Central memory CD8-positive, alpha-beta T cell (primary cell): Measurements from ENCODE around the gene ERICH4.
"Not testable (repeated sequence)": the region's sequence is repeated elsewhere in the genome, so short reads cannot be mapped to it uniquely, and the experiment has no call there.

Experiments used
- ATAC-seq: fragments of 150-1000 bp; cut with Tn5 transposase; replicated peaks from 2 replicates; pipeline ENCODE4 v1.10.0; 2022; ENCODE audit warnings: mild to moderate bottlenecking, moderate FRiP score, moderate number of reproducible peaks; ENCODE audit not compliant: poor library complexity, severe bottlenecking; ENCODE audit errors: extremely low read depth
- DNase-seq, 2 donors: peaks; one replicate each; pipeline ENCODE4 v3.0.0; 2021; ENCODE audit warnings: low spot score in 2 of 2
- H3K27ac Mint-ChIP-seq: one replicate; pipeline ENCODE4 v1.8.0; 2022; ENCODE audit warnings: low read depth, mild to moderate bottlenecking, moderate library complexity, mixed read lengths
- H3K27me3 Mint-ChIP-seq: one replicate; pipeline ENCODE4 v1.8.0; 2022; ENCODE audit warnings: mixed read lengths
- H3K36me3 Mint-ChIP-seq: one replicate; pipeline ENCODE4 v1.8.0; 2022; ENCODE audit warnings: mild to moderate bottlenecking, moderate library complexity, mixed read lengths; ENCODE audit not compliant: insufficient read depth
- H3K4me1 Mint-ChIP-seq: one replicate; pipeline ENCODE4 v1.8.0; 2022; ENCODE audit warnings: mixed read lengths
- H3K4me3 Mint-ChIP-seq: one replicate; pipeline ENCODE4 v1.8.0; 2022; ENCODE audit warnings: mild to moderate bottlenecking, moderate library complexity, mixed read lengths
- H3K9me3 Mint-ChIP-seq: one replicate; pipeline ENCODE4 v1.8.0; 2022; ENCODE audit warnings: mixed read lengths

ERICH4 gene

DNA sequence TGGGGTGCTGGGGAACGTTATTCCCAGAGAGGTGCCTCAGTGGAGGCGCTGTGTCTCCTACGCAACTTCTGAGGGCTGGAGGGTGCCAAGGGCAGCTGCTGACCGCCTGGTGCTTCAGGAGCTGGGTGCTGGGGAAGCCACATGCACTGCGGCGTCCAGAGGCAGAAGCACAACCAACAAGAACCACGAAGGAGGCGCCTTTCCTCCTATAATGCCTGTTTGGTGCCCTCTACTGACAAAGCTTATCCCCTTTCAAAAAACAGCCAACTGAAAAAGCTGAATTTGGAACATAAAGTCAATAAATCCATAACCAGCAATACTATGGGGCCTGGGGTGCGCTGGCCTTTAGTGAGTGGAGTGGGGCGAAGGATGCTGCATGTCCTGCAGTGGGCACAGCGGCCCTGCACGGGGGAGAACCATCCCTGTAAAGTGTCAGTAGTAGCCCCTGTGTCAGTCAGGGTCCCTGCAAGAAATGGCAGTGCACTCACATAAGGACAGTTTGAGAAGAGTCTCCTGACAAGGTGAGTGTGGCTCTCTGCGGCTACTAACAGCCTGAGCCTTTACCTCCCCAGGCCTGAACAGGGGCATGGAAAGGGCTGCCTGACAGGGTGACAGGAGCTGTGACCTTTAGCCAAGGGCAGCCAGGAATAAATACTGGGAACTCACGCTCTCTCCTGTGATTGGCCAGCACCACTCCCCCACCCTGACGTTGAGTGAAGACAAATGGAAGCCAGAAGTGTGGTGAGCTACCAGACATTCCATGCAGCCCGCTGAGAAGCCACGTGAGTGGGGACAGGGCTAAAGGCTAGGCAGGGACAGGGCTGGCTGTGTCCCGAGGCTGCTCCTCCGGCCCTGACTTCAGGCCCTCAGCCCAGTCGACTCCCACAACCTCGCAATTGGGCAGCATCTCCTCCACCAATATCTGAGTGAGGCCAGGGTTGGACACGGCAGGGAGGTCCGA, 11.2 kb upstream of the ERICH4 start:
- ATAC-seq (no peak), DNase-seq (no peak)
- Mint-ChIP-seq H3K4me1 (peaks cover 21% of the 10 kb centered on the region), H3K27ac (peak overlapping the region; percentile 74), H3K36me3 (peaks cover 23% of the 10 kb centered on the region), H3K4me3 (no peak overlapping the region), H3K27me3 (no peaks in the 10 kb centered on the region), H3K9me3 (no peaks in the 10 kb centered on the region)

DNA sequence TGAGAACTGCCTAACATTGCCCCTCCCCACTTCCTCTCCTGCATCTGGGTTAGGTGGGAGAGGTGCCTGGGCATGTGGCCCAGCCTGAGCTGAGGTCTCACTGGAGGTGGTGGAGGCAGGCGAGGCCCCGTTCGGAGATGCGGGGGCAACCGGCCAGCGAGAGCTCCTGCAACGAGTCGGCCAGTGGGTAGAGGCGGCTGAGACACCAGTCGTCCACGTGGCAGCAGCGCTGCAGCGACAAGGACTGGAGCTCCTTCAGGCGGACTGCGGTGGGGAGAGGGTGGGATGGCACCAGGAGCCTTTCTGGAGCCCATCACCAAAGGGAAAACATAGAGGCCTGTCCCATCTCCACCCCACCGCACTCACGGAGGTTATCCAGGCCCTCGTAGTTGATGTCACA, 9.8 kb upstream of the ERICH4 start:
- ATAC-seq (no peak), DNase-seq (no peak)
- peaks cover 14% of the 10 kb centered on the region for H3K4me1 Mint-ChIP-seq
- H3K27ac Mint-ChIP-seq: no peak overlapping the region
- no peak overlapping the region for H3K4me3 Mint-ChIP-seq
- no peaks in the 10 kb centered on the region for H3K27me3 Mint-ChIP-seq
- no peaks in the 10 kb centered on the region for H3K9me3 Mint-ChIP-seq
- peaks cover 18% of the 10 kb centered on the region for H3K36me3 Mint-ChIP-seq

- H3K4me3 Mint-ChIP-seq: no peak overlapping the region
- ATAC-seq (no peak), DNase-seq (no peak)
- H3K9me3 Mint-ChIP-seq: no peaks in the 10 kb centered on the region
- H3K27ac Mint-ChIP-seq: no peak overlapping the region
- peaks cover 7% of the 10 kb centered on the region for H3K4me1 Mint-ChIP-seq
- H3K36me3 Mint-ChIP-seq: peaks cover 18% of the 10 kb centered on the region
- no peaks in the 10 kb centered on the region for H3K27me3 Mint-ChIP-seq
Measured at GRCh38 chr19:41434450-41434849, 8.5 kb upstream of the ERICH4 start.

- H3K4me1 Mint-ChIP-seq, H3K27ac Mint-ChIP-seq, H3K4me3 Mint-ChIP-seq, DNase-seq, H3K9me3 Mint-ChIP-seq, H3K27me3 Mint-ChIP-seq, ATAC-seq: not testable (repeated sequence)
- H3K36me3 Mint-ChIP-seq: peaks cover 16% of the 10 kb centered on the region
Measured at GRCh38 chr19:41435376-41435775, 7.6 kb upstream of the ERICH4 start.

DNA sequence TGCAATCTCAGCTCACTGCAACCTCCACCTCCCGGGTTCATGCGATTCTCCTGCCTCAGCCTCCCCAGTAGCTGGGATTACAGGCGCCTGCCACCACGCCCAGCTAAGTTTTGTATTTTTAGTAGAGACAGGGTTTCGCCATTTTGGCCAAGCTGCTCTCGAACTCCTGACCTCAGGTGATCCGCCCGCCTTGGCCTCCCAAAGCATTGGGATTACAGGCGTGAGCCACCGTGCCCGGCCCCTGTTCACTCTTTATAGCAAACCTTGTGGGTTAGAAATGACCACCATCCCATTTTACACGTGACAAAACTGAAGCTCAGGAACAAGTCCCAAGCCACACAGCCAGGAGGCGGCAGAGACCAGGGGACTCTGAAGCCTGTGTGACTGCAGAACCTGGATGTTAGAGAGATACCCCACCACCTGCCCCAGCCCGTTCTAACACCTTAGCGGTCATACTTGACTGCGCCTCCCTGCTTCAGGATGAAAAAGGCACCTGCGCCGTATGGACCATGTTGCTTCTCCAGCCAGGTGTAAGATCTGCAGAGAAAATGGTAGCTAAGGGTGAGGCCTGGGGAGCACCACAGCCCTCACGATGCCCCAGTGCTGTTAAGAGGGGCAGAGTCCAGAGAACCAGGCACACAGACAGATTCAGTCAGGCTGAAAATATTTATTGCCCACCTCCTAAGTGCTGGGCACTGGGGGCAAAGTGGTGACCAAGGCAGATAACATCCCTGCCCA, 6.9 kb upstream of the ERICH4 start:
- ATAC-seq (no peak), DNase-seq (no peak)
- peaks cover 14% of the 10 kb centered on the region for H3K36me3 Mint-ChIP-seq
- no peaks in the 10 kb centered on the region for H3K9me3 Mint-ChIP-seq
- no peak overlapping the region for H3K4me3 Mint-ChIP-seq
- H3K27ac Mint-ChIP-seq: no peak overlapping the region
- H3K4me1 Mint-ChIP-seq: peaks cover 4% of the 10 kb centered on the region
- H3K27me3 Mint-ChIP-seq: peaks cover 2% of the 10 kb centered on the region

DNA sequence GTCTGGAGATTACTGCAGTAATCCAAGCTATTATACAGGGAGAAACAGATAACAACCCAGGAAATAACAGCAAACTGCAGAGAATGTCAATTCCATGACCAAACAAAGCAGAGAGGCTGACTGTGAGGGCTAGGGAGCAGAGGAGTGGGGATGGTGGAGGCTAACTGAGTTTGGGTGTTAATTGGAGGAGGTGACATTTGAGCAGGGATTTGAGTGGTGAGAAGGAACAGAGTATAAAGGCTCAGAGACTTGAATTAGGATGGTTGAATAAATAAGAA, 6.3 kb upstream of the ERICH4 start:
- no peak for DNase-seq
- Mint-ChIP-seq H3K9me3 (no peaks in the 10 kb centered on the region), H3K27me3 (peaks cover 6% of the 10 kb centered on the region), H3K27ac (no peak overlapping the region), H3K36me3 (peaks cover 14% of the 10 kb centered on the region), H3K4me1 (no peaks in the 10 kb centered on the region), H3K4me3 (no peak overlapping the region)
- ATAC-seq: no peak

DNA sequence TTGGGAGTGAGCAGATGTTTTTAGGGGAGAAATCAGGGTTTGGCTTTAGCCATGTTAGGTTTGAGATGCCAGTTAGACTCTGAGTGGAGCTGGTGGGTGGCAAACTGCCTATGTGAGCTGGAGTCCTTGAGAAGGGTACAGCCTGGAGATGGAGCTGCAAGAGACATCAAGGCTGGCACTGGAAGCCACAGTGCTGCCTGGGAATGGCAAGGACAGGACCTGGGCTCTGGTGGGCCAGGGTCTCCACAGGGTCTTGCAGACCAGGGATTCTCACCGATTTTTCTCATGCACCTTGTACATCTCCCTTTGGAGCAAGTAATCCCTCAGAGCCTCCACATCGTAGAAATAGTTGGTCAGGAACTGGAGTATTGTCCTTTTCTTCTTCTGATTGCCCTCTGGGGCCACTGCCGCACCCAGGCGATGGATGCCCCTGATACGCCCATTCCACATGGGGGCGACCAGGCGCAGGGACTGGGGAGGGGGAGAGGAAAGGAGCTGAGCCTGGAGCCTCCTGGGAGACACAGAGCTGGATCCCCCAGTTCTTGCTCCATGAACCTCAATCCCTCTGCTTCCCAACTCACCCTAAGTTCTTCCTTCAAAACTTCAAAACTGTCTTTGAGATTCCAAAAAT, 4.9 kb upstream of the ERICH4 start:
- no peak overlapping the region for H3K4me3 Mint-ChIP-seq
- ATAC-seq: no peak
- H3K9me3 Mint-ChIP-seq: no peaks in the 10 kb centered on the region
- peaks cover 10% of the 10 kb centered on the region for H3K27me3 Mint-ChIP-seq
- H3K27ac Mint-ChIP-seq: no peak overlapping the region
- H3K4me1 Mint-ChIP-seq: no peaks in the 10 kb centered on the region
- H3K36me3 Mint-ChIP-seq: peaks cover 14% of the 10 kb centered on the region
- DNase-seq: no peak

- Mint-ChIP-seq H3K27me3 (peaks cover 22% of the 10 kb centered on the region), H3K4me1 (no peaks in the 10 kb centered on the region), H3K36me3 (peaks cover 7% of the 10 kb centered on the region), H3K27ac (no peak within 1 kb of the TSS), H3K9me3 (no peaks in the 10 kb centered on the region), H3K4me3 (no peak within 1 kb of the TSS)
- peak; percentile 100 for ATAC-seq
- DNase-seq: peak; percentile 81 to 85
Measured at GRCh38 chr19:41439441-41440222, 3.3 kb upstream of the ERICH4 start, which contains the start of gene DMAC2. TSS of gene DMAC2 (minus strand) at chr19:41439912. CDS start at chr19:41439899, 13 bp downstream.

DNA sequence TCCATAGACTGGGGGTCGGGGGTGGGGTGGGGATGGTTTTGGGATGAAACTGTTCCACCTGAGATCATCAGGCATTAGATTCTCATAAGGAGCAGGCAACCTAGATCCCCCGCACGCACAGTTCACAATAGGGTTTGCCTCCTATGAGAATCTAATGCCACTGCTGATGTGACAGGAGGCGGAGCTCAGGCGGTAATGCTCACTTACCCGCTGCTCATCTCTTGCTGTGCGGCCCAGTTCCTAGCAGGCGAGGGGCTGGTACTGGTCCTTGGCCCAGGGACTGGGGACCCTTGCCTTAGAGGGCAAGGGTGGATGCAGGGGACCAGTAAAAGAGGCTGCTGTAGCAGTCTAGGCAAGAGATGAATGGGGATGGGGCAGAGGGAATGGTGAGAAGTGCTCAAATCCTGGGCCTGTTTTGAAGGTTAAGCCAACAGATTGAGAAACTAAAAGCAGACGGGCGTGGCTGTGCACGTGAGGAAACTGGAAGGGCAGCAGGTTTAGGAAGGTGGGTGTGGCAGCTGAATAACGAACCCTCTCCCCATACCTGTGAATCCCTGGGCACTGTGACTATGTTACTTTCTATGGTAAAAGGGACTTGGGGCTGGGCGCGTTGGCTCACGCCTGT, 1.5 kb upstream of the ERICH4 start:
- Mint-ChIP-seq H3K9me3 (no peaks in the 10 kb centered on the region), H3K36me3 (peaks cover 8% of the 10 kb centered on the region), H3K27ac (no peak overlapping the region), H3K4me3 (no peak overlapping the region), H3K27me3 (peaks cover 27% of the 10 kb centered on the region), H3K4me1 (no peaks in the 10 kb centered on the region)
- ATAC-seq (no peak), DNase-seq (no peak)

GRCh38 chr19:41443813-41444455, 978 bp downstream of the ERICH4 start:
- H3K27ac Mint-ChIP-seq: no peak overlapping the region
- DNase-seq: no peak
- H3K36me3 Mint-ChIP-seq: peaks cover 6% of the 10 kb centered on the region
- H3K4me1 Mint-ChIP-seq: no peaks in the 10 kb centered on the region
- no peak overlapping the region for H3K4me3 Mint-ChIP-seq
- H3K9me3 Mint-ChIP-seq: no peaks in the 10 kb centered on the region
- no peak for ATAC-seq
- H3K27me3 Mint-ChIP-seq: peaks cover 45% of the 10 kb centered on the region

DNA sequence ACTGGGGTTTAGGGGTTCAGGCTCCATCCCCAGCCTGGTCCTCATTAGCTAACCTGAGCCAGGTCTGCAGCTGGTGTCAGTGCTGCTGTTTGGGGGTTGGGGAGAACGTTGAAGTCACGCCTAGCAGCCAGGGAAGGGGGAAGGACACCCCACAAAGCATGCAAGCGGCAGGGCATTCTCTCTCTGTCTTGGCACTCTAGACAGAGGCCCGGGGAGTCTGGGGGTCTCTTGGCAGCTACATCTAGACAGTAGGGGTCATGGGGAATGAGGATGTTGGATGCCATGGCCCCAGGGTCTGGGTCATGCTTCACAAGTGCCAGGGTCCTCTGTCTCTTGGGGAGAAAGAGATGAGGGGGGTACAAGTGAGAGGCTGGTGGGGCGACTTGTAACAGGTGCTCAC, 2.6 kb downstream of the ERICH4 start:
- DNase-seq: no peak
- Mint-ChIP-seq H3K27ac (no peak overlapping the region), H3K9me3 (no peaks in the 10 kb centered on the region), H3K4me1 (peaks cover 10% of the 10 kb centered on the region), H3K4me3 (no peak overlapping the region), H3K27me3 (peaks cover 58% of the 10 kb centered on the region), H3K36me3 (peaks cover 6% of the 10 kb centered on the region)
- ATAC-seq: no peak
